Vagina (tissue), 2 donors: ENCODE data around the gene RANBP17.

Experiments used
- CTCF ChIP-seq, 3 experiments: fragments of 450-650 bp in 2 of 3; fragments of 200-600 bp in 1 of 3; sonication (generic) in 1 of 3; IDR thresholded peaks; one replicate each; pipeline ENCODE4 v1.5.1; 2017 to 2019; ENCODE audit warnings: antibody characterized with exemption in 3 of 3, mild to moderate bottlenecking in 2 of 3, moderate library complexity in 2 of 3
- POLR2A ChIP-seq, 2 donors: fragments of 450-650 bp; IDR thresholded peaks; one replicate each; pipeline ENCODE4 v1.6.1; 2017; ENCODE audit warnings: antibody characterized with exemption in 2 of 2, mild to moderate bottlenecking in 2 of 2, moderate library complexity in 2 of 2
- POLR2AphosphoS5 ChIP-seq, 2 donors: sonication (generic); formaldehyde crosslinking; IDR thresholded peaks; one replicate each; pipeline ENCODE4 v1.9.0; 2017; ENCODE audit warnings: antibody characterized with exemption in 2 of 2, mild to moderate bottlenecking in 2 of 2, low read depth in 1 of 2; ENCODE audit not compliant: insufficient read depth in 1 of 2

DNA sequence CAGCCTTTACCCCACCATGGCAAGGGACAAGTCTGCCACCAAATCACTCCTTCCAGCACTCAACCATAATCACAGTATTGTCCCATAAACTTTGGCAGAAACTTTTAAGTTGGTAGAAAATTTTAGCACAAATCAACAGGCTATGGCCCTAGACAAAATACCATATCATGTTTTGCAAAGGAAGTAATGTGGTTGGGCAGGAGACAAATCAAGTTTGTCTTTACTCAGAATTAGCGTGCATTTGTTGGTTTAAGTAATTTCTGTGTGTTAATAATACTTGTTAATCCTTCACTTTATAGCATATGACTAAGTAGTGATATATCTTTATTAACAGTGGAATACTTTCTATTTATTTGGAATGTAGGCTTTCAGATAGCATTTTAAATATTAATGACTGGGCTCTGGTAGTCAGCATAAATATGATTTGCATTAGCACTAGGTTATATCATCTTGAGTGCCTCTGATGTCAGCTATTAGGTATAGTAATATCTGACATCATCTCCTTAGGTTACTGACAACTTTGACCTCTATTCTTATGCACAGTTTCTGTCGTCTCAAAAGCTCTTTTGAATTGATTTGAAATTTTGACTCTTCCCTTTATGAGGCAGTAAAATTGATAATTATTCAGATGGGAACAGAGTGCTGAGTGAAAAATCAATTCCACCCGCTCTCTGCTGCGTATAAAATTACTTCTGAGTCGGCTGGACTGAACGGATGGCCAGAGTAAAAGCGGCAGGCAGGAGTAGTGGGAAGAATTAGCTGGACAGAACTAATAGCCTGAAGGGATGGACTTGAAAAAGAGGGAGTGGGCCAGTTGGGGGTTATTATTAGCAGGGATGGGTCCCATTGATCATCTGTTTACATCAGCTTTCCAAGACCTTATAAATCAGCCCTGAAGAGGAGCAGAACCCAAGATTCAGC is 407.1 kb downstream of the RANBP17 start:
- TF ChIP-seq CTCF (IDR thresholded peaks at IDR 0.05) (no peak), POLR2A (IDR thresholded peaks at IDR 0.05) (no peak), POLR2AphosphoS5 (IDR thresholded peaks at IDR 0.05; ENCODE audit: insufficient read depth in 1 of 2, low read depth in 1 of 2) (no peak)
